Measurements from ENCODE around the gene RYR3.
"Not testable (repeated sequence)": the region's sequence is repeated elsewhere in the genome, so short reads cannot be mapped to it uniquely, and the experiment has no call there.

Gene RYR3

DNA sequence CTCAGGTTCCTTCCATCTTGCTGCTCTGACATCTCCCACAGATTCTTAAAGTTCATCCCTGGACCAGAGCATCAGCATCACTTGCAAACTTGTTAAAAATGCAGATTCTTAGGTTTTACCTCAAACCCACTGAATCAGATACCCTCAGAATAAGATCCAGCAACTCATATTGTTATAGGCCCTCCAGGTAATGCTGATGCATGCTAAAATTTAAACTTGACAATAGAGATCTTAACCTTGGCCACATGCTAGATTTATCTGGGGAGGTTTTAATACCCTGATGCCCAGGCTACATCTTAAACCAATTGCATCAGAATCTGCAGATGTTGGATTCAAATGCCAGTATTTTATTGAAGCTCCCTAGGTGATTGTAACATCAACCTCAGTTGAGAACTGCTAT is 256.9 kb downstream of the RYR3 start:
- H3K36me3 ChIP-seq (ENCODE audit: control insufficient read depth in 2 of 2, insufficient read depth in 2 of 2, low read length in 2 of 2), result peaks cover 9% of the 10 kb centered on the region in 2 donors

DNA sequence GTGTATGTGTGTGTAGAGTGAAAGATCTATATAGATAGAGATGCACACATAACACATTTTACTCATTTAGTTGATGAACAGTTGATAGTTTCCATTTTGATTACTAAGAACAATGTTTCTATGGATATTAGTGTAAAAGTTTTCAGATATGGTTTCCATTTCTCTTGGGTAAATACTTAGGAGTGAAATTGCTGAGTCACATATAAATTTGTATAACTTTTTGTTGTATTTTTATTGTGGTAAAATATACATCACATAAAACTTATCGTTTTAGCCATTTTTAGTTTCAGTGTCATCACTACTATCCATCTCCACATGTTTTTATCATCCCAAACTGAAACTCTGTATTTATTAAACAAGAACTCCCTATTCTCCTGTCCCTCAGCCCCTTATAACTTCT is 258.3 kb downstream of the RYR3 start:
- Histone ChIP-seq H3K9ac (ENCODE audit: low read length in 2 of 2) (no peak overlapping the region), H3K4me1 (ENCODE audit: control insufficient read depth, insufficient read depth, low read length) (no peaks in the 10 kb centered on the region), H3K9me3 (ENCODE audit: control insufficient read depth in 2 of 2, low read length in 2 of 2) (no peaks in the 10 kb centered on the region), H3K36me3 (ENCODE audit: control insufficient read depth in 2 of 2, insufficient read depth in 2 of 2, low read length in 2 of 2) (peaks cover 7 to 9% of the 10 kb centered on the region in 2 donors), H3K27me3 (ENCODE audit: control insufficient read depth in 1 of 2, insufficient read depth in 2 of 2, low read length in 2 of 2) (no peaks in the 10 kb centered on the region), H3K27ac (ENCODE audit: low read length) (no peak overlapping the region), H3K4me3 (ENCODE audit: low read length in 2 of 2) (no peak overlapping the region)

More for the DNA sequence above, 256.9 kb downstream of the RYR3 start:
- Histone ChIP-seq H3K4me1 (ENCODE audit: control insufficient read depth, insufficient read depth, low read length) (no peaks in the 10 kb centered on the region), H3K9me3 (ENCODE audit: control insufficient read depth in 2 of 2, low read length in 2 of 2) (no peaks in the 10 kb centered on the region), H3K27me3 (ENCODE audit: control insufficient read depth in 1 of 2, insufficient read depth in 2 of 2, low read length in 2 of 2) (no peaks in the 10 kb centered on the region), H3K4me3 (ENCODE audit: low read length in 2 of 2) (no peak overlapping the region), H3K27ac (ENCODE audit: low read length) (no peak overlapping the region), H3K9ac (ENCODE audit: low read length in 2 of 2) (no peak overlapping the region)

DNA sequence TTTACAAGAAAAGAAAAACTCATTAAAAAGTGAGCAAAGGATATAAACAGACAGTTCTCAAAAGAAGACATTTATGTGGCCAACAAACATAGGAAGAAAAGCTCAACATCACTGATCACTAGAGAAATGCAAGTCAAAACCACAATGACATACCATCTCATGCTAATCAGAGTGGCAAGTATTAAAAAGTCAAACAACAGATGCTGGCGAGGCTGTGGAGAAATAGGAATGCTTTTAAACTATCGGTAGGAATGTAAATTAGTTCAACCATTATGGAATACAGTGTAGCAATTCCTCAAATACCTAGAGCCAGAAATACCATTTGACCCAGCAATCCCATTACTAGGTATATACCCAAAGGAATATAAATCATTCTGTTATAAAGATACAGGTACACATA is 267.1 kb downstream of the RYR3 start:
- H3K27me3 ChIP-seq (ENCODE audit: control insufficient read depth in 1 of 2, insufficient read depth in 2 of 2, low read length in 2 of 2); H3K4me3 ChIP-seq (ENCODE audit: low read length in 2 of 2); H3K9ac ChIP-seq (ENCODE audit: low read length in 2 of 2); H3K9me3 ChIP-seq (ENCODE audit: control insufficient read depth in 2 of 2, low read length in 2 of 2); H3K4me1 ChIP-seq (ENCODE audit: control insufficient read depth, insufficient read depth, low read length); H3K27ac ChIP-seq (ENCODE audit: low read length); H3K36me3 ChIP-seq (ENCODE audit: control insufficient read depth in 2 of 2, insufficient read depth in 2 of 2, low read length in 2 of 2): not testable (repeated sequence)

DNA sequence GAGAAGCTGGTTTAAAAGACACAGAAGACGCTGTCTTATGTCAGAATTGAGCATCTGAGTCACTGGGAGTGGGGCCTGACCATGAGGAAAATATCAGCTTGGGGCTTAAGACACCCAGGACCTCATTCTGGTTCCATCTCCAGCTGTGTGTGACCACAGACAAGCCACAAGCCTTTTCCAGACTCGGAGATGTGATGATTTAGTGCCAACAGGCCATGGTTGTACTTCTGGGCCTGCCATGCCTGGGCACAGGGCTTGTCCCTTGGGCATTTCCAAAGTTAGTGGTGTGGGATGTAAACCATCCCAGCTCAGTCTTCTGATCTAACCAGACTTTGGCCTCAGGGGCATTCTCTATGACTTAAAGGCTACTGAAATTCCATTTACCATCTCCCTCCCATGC is 269.8 kb downstream of the RYR3 start:
- peaks cover 0 to 2% of the 10 kb centered on the region in 2 donors for H3K36me3 ChIP-seq (ENCODE audit: control insufficient read depth in 2 of 2, insufficient read depth in 2 of 2, low read length in 2 of 2)
- no peak overlapping the region for H3K9ac ChIP-seq (ENCODE audit: low read length in 2 of 2)
- no peak overlapping the region for H3K27ac ChIP-seq (ENCODE audit: low read length)
- H3K4me3 ChIP-seq (ENCODE audit: low read length in 2 of 2), result no peak overlapping the region
- H3K27me3 ChIP-seq (ENCODE audit: control insufficient read depth in 1 of 2, insufficient read depth in 2 of 2, low read length in 2 of 2), result no peaks in the 10 kb centered on the region
- H3K9me3 ChIP-seq (ENCODE audit: control insufficient read depth in 2 of 2, low read length in 2 of 2), result no peaks in the 10 kb centered on the region
- no peaks in the 10 kb centered on the region for H3K4me1 ChIP-seq (ENCODE audit: control insufficient read depth, insufficient read depth, low read length)

DNA sequence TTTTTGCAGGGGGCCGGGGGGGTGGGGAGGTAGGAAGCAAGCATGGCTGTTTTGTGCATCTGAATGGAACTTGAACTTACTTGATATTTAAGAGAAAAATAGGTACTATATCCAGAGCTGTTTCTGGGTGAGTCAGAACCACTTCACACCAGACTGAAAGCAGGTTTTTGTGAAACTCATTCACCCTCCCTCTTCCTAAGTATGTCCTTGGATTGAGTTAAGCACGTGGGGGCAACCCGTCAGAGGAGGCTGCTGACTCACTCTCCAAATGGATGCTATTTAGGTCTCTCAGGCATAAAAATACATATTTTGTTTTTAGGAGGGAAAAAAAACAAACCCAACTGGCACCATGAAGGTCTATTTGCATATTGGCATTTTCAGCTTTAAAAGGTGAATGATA is 270.3 kb downstream of the RYR3 start:
- Histone ChIP-seq H3K9me3 (ENCODE audit: control insufficient read depth in 2 of 2, low read length in 2 of 2) (no peaks in the 10 kb centered on the region), H3K27ac (ENCODE audit: low read length) (no peak overlapping the region)

DNA sequence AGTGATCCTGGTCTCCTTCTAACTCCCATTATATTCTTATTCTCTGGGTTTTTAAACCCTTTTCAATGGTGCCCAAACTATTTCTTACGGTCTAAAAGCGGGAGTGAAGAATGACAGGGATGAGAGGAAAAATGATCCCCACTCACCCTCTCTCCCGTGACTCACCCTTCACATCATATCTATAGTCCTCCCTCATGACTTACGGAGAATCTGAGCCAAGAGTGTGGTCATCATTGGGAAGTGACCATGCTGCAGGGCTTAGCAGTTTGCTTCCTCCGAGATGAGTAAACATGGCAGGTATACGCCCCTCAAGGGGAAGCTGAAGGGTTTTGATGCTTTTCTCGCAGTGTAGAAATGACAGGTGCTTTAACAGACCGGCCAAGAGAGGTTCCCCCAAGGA is 274.0 kb downstream of the RYR3 start:
- Histone ChIP-seq H3K9me3 (ENCODE audit: control insufficient read depth in 2 of 2, low read length in 2 of 2) (no peaks in the 10 kb centered on the region), H3K27me3 (ENCODE audit: control insufficient read depth in 1 of 2, insufficient read depth in 2 of 2, low read length in 2 of 2) (no peaks in the 10 kb centered on the region), H3K9ac (ENCODE audit: low read length in 2 of 2) (no peak overlapping the region), H3K4me1 (ENCODE audit: control insufficient read depth, insufficient read depth, low read length) (no peaks in the 10 kb centered on the region), H3K4me3 (ENCODE audit: low read length in 2 of 2) (no peak overlapping the region), H3K27ac (ENCODE audit: low read length) (no peak overlapping the region), H3K36me3 (ENCODE audit: control insufficient read depth in 2 of 2, insufficient read depth in 2 of 2, low read length in 2 of 2) (peaks cover 0 to 2% of the 10 kb centered on the region in 2 donors)

More for the DNA sequence above, 270.3 kb downstream of the RYR3 start:
- no peaks in the 10 kb centered on the region for H3K4me1 ChIP-seq (ENCODE audit: control insufficient read depth, insufficient read depth, low read length)
- peaks cover 0 to 2% of the 10 kb centered on the region in 2 donors for H3K36me3 ChIP-seq (ENCODE audit: control insufficient read depth in 2 of 2, insufficient read depth in 2 of 2, low read length in 2 of 2)
- H3K27me3 ChIP-seq (ENCODE audit: control insufficient read depth in 1 of 2, insufficient read depth in 2 of 2, low read length in 2 of 2), result no peaks in the 10 kb centered on the region
- H3K4me3 ChIP-seq (ENCODE audit: low read length in 2 of 2), result no peak overlapping the region
- H3K9ac ChIP-seq (ENCODE audit: low read length in 2 of 2), result no peak overlapping the region

DNA sequence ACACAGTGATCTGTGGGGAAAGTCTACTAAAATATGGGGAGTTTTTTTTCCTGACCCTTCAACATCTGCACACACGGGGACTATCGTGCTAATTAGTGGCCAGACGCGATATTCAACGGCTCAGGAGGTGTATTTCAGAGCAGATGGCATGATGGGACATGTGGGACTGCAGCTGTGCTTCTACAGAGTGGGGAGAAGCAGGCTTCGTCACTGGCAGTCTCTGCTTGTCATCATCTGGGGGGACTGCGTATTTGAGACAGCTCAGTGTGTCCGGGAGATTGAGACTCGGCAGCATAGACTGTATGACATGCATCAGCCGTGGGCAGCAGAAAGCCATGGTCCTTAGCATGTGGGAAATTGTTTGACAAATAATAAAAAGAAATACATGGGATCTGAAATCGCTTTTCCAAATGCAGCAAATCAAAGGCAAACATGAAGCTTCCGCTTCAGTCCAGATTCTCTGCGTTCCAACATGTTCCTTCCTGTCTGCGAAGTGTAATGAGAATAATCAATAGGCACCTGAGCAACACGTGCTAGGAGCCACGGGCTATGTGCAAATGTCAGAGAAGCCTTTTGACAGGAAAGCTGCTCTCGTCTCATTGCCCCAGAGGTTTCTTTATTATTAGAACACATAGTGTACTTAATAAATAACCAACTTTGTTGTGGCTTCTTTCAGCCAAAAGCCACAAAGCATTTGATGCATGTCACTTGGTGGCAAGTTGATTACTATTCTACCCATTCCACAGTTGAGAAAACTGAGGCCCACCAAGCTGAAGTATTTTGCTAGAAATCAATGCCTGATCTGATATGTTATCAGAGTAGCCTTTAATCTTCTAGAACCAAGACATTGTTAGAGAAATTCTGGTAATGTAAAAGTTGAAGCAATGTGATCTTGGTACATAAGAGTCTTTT is 276.3 kb downstream of the RYR3 start:
- Histone ChIP-seq H3K36me3 (ENCODE audit: control insufficient read depth in 2 of 2, insufficient read depth in 2 of 2, low read length in 2 of 2) (peaks cover 0 to 2% of the 10 kb centered on the region in 2 donors), H3K27me3 (ENCODE audit: control insufficient read depth in 1 of 2, insufficient read depth in 2 of 2, low read length in 2 of 2) (no peaks in the 10 kb centered on the region), H3K27ac (ENCODE audit: low read length) (no peak overlapping the region), H3K4me3 (ENCODE audit: low read length in 2 of 2) (no peak overlapping the region), H3K9me3 (ENCODE audit: control insufficient read depth in 2 of 2, low read length in 2 of 2) (no peaks in the 10 kb centered on the region), H3K9ac (ENCODE audit: low read length in 2 of 2) (no peak overlapping the region), H3K4me1 (ENCODE audit: control insufficient read depth, insufficient read depth, low read length) (no peaks in the 10 kb centered on the region)

DNA sequence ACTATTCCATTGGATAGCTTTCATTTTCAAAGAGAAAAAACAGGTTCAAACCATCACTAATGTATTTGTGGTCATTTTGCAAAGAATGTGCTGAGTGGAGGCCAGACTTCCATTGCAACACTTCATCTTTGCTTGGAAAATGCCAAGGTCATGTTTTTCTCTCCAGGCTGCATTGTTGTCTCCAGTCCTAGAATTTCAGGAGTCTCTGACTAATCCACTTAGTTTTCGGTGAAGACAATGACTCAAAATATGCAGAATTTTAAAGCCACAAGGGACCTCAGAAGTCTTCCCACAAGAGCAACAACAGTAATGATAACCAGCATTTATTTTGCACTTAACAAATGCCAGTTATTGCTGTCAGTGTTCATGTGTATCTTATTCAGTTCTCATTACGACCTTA is 277.0 kb downstream of the RYR3 start:
- H3K27ac ChIP-seq (ENCODE audit: low read length), result no peak overlapping the region
- H3K9ac ChIP-seq (ENCODE audit: low read length in 2 of 2), result no peak overlapping the region
- peaks cover 0 to 2% of the 10 kb centered on the region in 2 donors for H3K36me3 ChIP-seq (ENCODE audit: control insufficient read depth in 2 of 2, insufficient read depth in 2 of 2, low read length in 2 of 2)
- no peaks in the 10 kb centered on the region for H3K27me3 ChIP-seq (ENCODE audit: control insufficient read depth in 1 of 2, insufficient read depth in 2 of 2, low read length in 2 of 2)
- H3K9me3 ChIP-seq (ENCODE audit: control insufficient read depth in 2 of 2, low read length in 2 of 2), result no peaks in the 10 kb centered on the region
- no peaks in the 10 kb centered on the region for H3K4me1 ChIP-seq (ENCODE audit: control insufficient read depth, insufficient read depth, low read length)
- H3K4me3 ChIP-seq (ENCODE audit: low read length in 2 of 2), result no peak overlapping the region

DNA sequence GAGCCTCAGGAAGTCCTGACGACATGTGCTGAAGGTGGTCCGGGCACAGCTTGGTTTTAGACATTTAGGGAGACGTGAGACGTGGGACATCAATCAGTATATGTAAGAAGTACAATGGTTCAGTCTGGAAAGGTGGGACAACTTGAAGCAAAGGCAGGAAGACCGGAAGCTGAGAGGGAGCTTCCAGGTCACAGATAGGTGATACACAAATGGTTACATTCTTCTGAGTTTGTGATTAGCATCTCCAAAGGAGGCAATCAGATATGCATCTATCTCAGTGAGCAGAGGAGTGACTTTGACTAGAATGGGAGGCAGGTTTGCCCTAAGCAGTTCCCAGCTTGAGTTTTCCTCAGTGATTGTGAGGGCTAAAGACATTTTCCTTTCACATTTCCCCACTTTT is 282.1 kb downstream of the RYR3 start:
- Histone ChIP-seq H3K4me3 (ENCODE audit: low read length in 2 of 2) (no peak overlapping the region), H3K9me3 (ENCODE audit: control insufficient read depth in 2 of 2, low read length in 2 of 2) (no peaks in the 10 kb centered on the region), H3K4me1 (ENCODE audit: control insufficient read depth, insufficient read depth, low read length) (no peaks in the 10 kb centered on the region), H3K36me3 (ENCODE audit: control insufficient read depth in 2 of 2, insufficient read depth in 2 of 2, low read length in 2 of 2) (no peaks in the 10 kb centered on the region), H3K27ac (ENCODE audit: low read length) (no peak overlapping the region), H3K9ac (ENCODE audit: low read length in 2 of 2) (no peak overlapping the region), H3K27me3 (ENCODE audit: control insufficient read depth in 1 of 2, insufficient read depth in 2 of 2, low read length in 2 of 2) (no peaks in the 10 kb centered on the region)

DNA sequence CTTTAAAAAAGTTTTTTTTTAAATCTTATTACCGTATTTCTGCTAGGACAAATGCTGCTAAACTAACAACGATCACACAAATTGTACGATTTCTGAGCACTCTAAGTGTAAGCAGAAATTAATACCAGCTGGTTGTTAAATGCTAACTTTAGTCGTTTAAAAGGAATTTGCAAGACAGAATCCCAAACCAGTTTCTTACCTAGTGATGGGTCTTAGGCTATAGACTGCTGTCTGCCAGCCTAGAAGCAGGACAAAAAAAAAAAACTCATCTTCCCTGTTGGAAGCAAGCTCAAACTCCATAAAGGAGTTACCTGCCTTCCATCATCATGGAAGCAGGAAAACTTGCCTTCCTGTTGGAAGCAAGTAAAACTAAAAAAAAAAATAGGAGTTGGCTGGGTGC is 287.6 kb downstream of the RYR3 start:
- not testable (repeated sequence) for H3K9ac ChIP-seq (ENCODE audit: low read length in 2 of 2); H3K27me3 ChIP-seq (ENCODE audit: control insufficient read depth in 1 of 2, insufficient read depth in 2 of 2, low read length in 2 of 2); H3K4me3 ChIP-seq (ENCODE audit: low read length in 2 of 2); H3K27ac ChIP-seq (ENCODE audit: low read length); H3K36me3 ChIP-seq (ENCODE audit: control insufficient read depth in 2 of 2, insufficient read depth in 2 of 2, low read length in 2 of 2); H3K9me3 ChIP-seq (ENCODE audit: control insufficient read depth in 2 of 2, low read length in 2 of 2); H3K4me1 ChIP-seq (ENCODE audit: control insufficient read depth, insufficient read depth, low read length)

DNA sequence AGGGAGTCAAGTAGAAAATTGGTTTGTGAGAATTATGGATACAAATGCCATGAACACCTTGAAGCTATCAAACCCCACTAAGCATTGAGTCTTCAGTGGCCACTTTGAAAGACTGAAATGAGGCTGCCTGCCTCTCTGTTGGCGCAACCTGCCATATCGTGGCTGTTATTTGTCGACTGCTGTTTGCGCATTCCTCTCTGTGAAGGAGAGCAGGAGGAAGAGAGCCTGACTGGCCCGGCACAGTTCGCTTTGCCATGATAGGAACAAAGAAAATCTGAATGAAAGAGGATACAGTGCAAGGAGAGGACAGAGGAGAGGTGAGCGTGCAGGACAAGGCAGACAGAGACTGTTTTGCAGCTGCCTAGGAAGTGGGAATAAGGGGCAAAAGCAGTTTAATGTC is 289.4 kb downstream of the RYR3 start:
- Histone ChIP-seq H3K9ac (ENCODE audit: low read length in 2 of 2) (no peak overlapping the region), H3K36me3 (ENCODE audit: control insufficient read depth in 2 of 2, insufficient read depth in 2 of 2, low read length in 2 of 2) (peaks cover 0 to 6% of the 10 kb centered on the region in 2 donors), H3K4me3 (ENCODE audit: low read length in 2 of 2) (no peak overlapping the region), H3K27ac (ENCODE audit: low read length) (no peak overlapping the region), H3K27me3 (ENCODE audit: control insufficient read depth in 1 of 2, insufficient read depth in 2 of 2, low read length in 2 of 2) (no peaks in the 10 kb centered on the region), H3K9me3 (ENCODE audit: control insufficient read depth in 2 of 2, low read length in 2 of 2) (no peaks in the 10 kb centered on the region), H3K4me1 (ENCODE audit: control insufficient read depth, insufficient read depth, low read length) (no peaks in the 10 kb centered on the region)

All from stomach smooth muscle (tissue), 2 donors.